ENCODE results near the gene RPS29.
"Not testable (repeated sequence)": the region's sequence is repeated elsewhere in the genome, so short reads cannot be mapped to it uniquely, and the experiment has no call there.

The RPS29 gene

DNA sequence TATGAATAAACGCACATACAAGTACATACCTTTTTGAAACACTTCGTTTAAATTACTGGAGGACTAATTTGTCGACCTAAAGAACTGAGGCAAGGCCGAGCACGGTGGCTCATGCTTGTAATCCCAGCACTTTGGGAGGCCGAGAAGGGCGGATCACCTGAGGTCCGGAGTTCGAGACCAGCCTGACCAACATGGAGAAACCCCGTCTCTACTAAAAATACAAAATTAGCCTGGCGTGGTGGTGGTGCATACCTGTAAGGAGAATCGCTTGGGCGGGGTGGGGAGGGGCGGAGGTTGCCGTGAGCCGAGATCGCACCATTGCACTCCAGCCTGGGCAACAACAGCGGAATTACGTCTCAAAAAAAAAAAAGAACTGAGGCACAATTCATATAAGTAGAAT, 33.1 kb upstream of the RPS29 start:
- not testable (repeated sequence) for H2AFZ ChIP-seq (ENCODE audit: low read depth, low read length); H2BK15ac ChIP-seq (ENCODE audit: low read depth, poor library complexity, severe bottlenecking); H3K79me1 ChIP-seq (replicated peaks; ENCODE audit: low read length, poor library complexity, severe bottlenecking); H4K91ac ChIP-seq (ENCODE audit: low read length); H4K8ac ChIP-seq (ENCODE audit: low read length); H3K9me3 ChIP-seq (ENCODE audit: control insufficient read depth, low read length); H2BK5ac ChIP-seq (ENCODE audit: low read depth, low read length, poor library complexity, severe bottlenecking); H2AK5ac ChIP-seq (ENCODE audit: low read length, severe bottlenecking); H3K27ac ChIP-seq (ENCODE audit: low read length, poor library complexity, severe bottlenecking); H3K23ac ChIP-seq (ENCODE audit: low read length in 2 of 2); DNase-seq; H2BK120ac ChIP-seq (ENCODE audit: low read depth, low read length); H3K18ac ChIP-seq (ENCODE audit: low read depth in 1 of 2, low read length in 2 of 2); H3K27me3 ChIP-seq (ENCODE audit: control insufficient read depth in 1 of 2, insufficient read depth in 1 of 2, low read length in 2 of 2); H2BK12ac ChIP-seq (ENCODE audit: low read length in 2 of 2); H3K4ac ChIP-seq (ENCODE audit: low read depth in 1 of 2, low read length in 2 of 2); H3K14ac ChIP-seq (ENCODE audit: low read length in 2 of 2)
- WGBS = 88% methylated on average over 18 of the region's 19 CpGs
- peaks cover 11% of the 10 kb centered on the region for H3K4me1 ChIP-seq (ENCODE audit: control insufficient read depth, insufficient read depth, low read depth, low read length)
- H3K9ac ChIP-seq (ENCODE audit: low read length) = peak overlapping the region; percentile 98
- peak overlapping the region; percentile 48 to 92 for H3K4me3 ChIP-seq (ENCODE audit: insufficient read depth in 1 of 2, low read depth in 1 of 2, low read length in 2 of 2)
- peak overlapping the region; percentile 69 for H3K4me2 ChIP-seq (ENCODE audit: low read length, poor library complexity, severe bottlenecking)
- peaks cover 2 to 33% of the 10 kb centered on the region in 2 experiments for H3K36me3 ChIP-seq (ENCODE audit: control insufficient read depth in 1 of 2, insufficient read depth in 2 of 2, low read depth in 1 of 2, low read length in 2 of 2)

DNA sequence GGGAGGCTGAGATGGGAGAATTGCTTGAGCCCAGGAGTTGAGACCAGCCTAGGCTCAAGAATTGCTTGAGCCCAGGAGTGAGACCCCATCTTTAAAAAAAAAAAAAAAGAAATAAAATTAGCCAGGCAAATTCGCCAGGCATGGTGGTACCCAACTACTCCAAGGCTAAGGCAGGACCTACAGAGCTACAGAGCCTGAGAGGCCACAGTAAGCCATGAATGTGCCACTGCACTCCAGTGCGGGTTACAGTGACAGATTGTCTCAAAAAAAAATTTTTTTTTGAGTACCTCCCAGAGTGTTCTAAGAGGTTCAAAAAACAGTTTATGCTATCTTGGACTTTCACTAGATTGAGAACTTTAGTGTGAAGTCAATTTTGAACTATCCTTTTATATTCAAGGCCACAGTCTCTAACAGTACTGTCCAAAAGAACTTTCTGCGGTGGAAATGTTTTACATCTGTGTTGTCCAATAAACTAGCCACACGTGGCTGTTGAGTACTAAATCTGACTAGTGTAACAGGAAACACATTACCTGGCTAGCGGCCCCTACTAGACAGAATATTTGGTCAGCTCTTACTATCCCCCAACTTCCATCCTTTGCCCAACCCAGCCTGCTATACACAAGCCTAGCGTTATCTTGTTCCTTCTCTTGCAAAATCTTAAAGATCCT, 31.8 kb upstream of the RPS29 start:
- Histone ChIP-seq H3K14ac (ENCODE audit: low read length in 2 of 2) (no peak overlapping the region), H3K27ac (ENCODE audit: low read length, poor library complexity, severe bottlenecking) (no peak overlapping the region), H3K4me3 (ENCODE audit: insufficient read depth in 1 of 2, low read depth in 1 of 2, low read length in 2 of 2) (no peak overlapping the region), H3K4me1 (ENCODE audit: control insufficient read depth, insufficient read depth, low read depth, low read length) (peaks cover 9% of the 10 kb centered on the region), H2BK120ac (ENCODE audit: low read depth, low read length) (no peak overlapping the region), H3K9ac (ENCODE audit: low read length) (no peak overlapping the region), H2AK5ac (ENCODE audit: low read length, severe bottlenecking) (no peak overlapping the region), H3K4ac (ENCODE audit: low read depth in 1 of 2, low read length in 2 of 2) (no peak overlapping the region), H3K27me3 (ENCODE audit: control insufficient read depth in 1 of 2, insufficient read depth in 1 of 2, low read length in 2 of 2) (no peaks in the 10 kb centered on the region), H3K23ac (ENCODE audit: low read length in 2 of 2) (no peak overlapping the region), H3K9me3 (ENCODE audit: control insufficient read depth, low read length) (no peaks in the 10 kb centered on the region), H2BK15ac (ENCODE audit: low read depth, poor library complexity, severe bottlenecking) (no peak overlapping the region), H4K91ac (ENCODE audit: low read length) (no peak overlapping the region), H3K79me1 (replicated peaks; ENCODE audit: low read length, poor library complexity, severe bottlenecking) (peaks cover 2% of the 10 kb centered on the region), H3K4me2 (ENCODE audit: low read length, poor library complexity, severe bottlenecking) (no peak overlapping the region), H2AFZ (ENCODE audit: low read depth, low read length) (no peak overlapping the region), H3K36me3 (ENCODE audit: control insufficient read depth in 1 of 2, insufficient read depth in 2 of 2, low read depth in 1 of 2, low read length in 2 of 2) (peaks cover 2 to 31% of the 10 kb centered on the region in 2 experiments), H2BK12ac (ENCODE audit: low read length in 2 of 2) (no peak overlapping the region), H4K8ac (ENCODE audit: low read length) (no peak overlapping the region), H2BK5ac (ENCODE audit: low read depth, low read length, poor library complexity, severe bottlenecking) (no peak overlapping the region), H3K18ac (ENCODE audit: low read depth in 1 of 2, low read length in 2 of 2) (no peak overlapping the region)
- WGBS = 95% methylated on average over 6 of the region's 6 CpGs
- no peak for DNase-seq

DNA sequence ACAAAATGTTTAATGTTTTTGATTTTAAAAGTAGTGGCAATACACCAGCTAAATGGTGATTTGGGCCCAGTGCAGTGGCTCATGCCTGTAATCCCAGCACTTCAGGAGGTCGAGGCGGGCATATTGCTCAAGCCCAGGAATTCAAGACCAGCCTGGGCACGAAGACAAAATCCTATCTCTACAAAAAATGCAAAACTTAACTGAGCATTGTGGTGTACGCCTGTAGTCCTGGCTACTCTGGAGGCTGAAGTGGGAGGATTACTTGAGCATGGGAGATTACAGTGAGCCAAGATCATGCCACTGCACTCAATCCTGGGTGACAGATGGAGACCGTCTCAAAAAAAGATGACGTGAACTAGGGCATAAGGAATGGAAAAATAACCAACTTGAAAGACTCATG, 29.6 kb upstream of the RPS29 start:
- Histone ChIP-seq H4K91ac (ENCODE audit: low read length) (no peak overlapping the region), H3K36me3 (ENCODE audit: control insufficient read depth in 1 of 2, insufficient read depth in 2 of 2, low read depth in 1 of 2, low read length in 2 of 2) (peaks cover 2 to 25% of the 10 kb centered on the region in 2 experiments), H2BK5ac (ENCODE audit: low read depth, low read length, poor library complexity, severe bottlenecking) (no peak overlapping the region), H3K9me3 (ENCODE audit: control insufficient read depth, low read length) (no peaks in the 10 kb centered on the region), H3K4me1 (ENCODE audit: control insufficient read depth, insufficient read depth, low read depth, low read length) (peaks cover 1% of the 10 kb centered on the region), H3K4me3 (ENCODE audit: insufficient read depth in 1 of 2, low read depth in 1 of 2, low read length in 2 of 2) (no peak overlapping the region), H3K4ac (ENCODE audit: low read depth in 1 of 2, low read length in 2 of 2) (no peak overlapping the region), H3K18ac (ENCODE audit: low read depth in 1 of 2, low read length in 2 of 2) (no peak overlapping the region), H3K27ac (ENCODE audit: low read length, poor library complexity, severe bottlenecking) (no peak overlapping the region), H2BK12ac (ENCODE audit: low read length in 2 of 2) (no peak overlapping the region), H2AFZ (ENCODE audit: low read depth, low read length) (no peak overlapping the region), H2BK15ac (ENCODE audit: low read depth, poor library complexity, severe bottlenecking) (no peak overlapping the region), H3K27me3 (ENCODE audit: control insufficient read depth in 1 of 2, insufficient read depth in 1 of 2, low read length in 2 of 2) (no peaks in the 10 kb centered on the region), H4K8ac (ENCODE audit: low read length) (no peak overlapping the region), H3K4me2 (ENCODE audit: low read length, poor library complexity, severe bottlenecking) (no peak overlapping the region), H2BK120ac (ENCODE audit: low read depth, low read length) (no peak overlapping the region), H2AK5ac (ENCODE audit: low read length, severe bottlenecking) (no peak overlapping the region), H3K14ac (ENCODE audit: low read length in 2 of 2) (no peak overlapping the region), H3K79me1 (replicated peaks; ENCODE audit: low read length, poor library complexity, severe bottlenecking) (peaks cover 5% of the 10 kb centered on the region), H3K9ac (ENCODE audit: low read length) (no peak overlapping the region), H3K23ac (ENCODE audit: low read length in 2 of 2) (no peak overlapping the region)
- DNase-seq = no peak
- WGBS = 82% methylated on average over 4 of the region's 6 CpGs

DNA sequence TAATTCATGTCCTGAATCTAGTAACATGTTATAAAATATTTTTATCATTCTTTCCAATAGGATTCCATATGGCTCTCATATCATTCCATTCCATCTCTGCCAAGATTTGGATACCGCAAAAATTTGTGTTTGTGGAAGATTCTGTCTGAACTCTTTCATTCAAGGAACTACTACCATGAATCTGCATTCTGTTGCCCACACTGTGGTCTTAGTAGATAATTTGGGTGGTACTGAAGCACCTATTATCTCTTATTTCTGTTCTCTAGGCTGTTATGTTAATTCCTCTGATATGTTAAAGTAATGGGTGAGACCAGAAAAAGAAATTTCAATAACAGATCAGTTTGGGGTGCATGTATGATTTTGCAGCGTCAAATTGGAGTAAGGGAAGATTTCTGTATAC, 28.0 kb upstream of the RPS29 start:
- Histone ChIP-seq H3K9ac (ENCODE audit: low read length) (no peak overlapping the region), H2BK5ac (ENCODE audit: low read depth, low read length, poor library complexity, severe bottlenecking) (no peak overlapping the region), H3K4me2 (ENCODE audit: low read length, poor library complexity, severe bottlenecking) (no peak overlapping the region), H4K91ac (ENCODE audit: low read length) (no peak overlapping the region), H3K18ac (ENCODE audit: low read depth in 1 of 2, low read length in 2 of 2) (no peak overlapping the region), H3K4ac (ENCODE audit: low read depth in 1 of 2, low read length in 2 of 2) (no peak overlapping the region), H2BK120ac (ENCODE audit: low read depth, low read length) (no peak overlapping the region), H3K27ac (ENCODE audit: low read length, poor library complexity, severe bottlenecking) (no peak overlapping the region), H3K27me3 (ENCODE audit: control insufficient read depth in 1 of 2, insufficient read depth in 1 of 2, low read length in 2 of 2) (no peaks in the 10 kb centered on the region), H3K79me1 (replicated peaks; ENCODE audit: low read length, poor library complexity, severe bottlenecking) (peaks cover 7% of the 10 kb centered on the region), H3K14ac (ENCODE audit: low read length in 2 of 2) (no peak overlapping the region), H3K4me1 (ENCODE audit: control insufficient read depth, insufficient read depth, low read depth, low read length) (peaks cover 1% of the 10 kb centered on the region), H3K9me3 (ENCODE audit: control insufficient read depth, low read length) (no peaks in the 10 kb centered on the region), H2BK12ac (ENCODE audit: low read length in 2 of 2) (no peak overlapping the region), H2AK5ac (ENCODE audit: low read length, severe bottlenecking) (no peak overlapping the region), H2AFZ (ENCODE audit: low read depth, low read length) (no peak overlapping the region), H4K8ac (ENCODE audit: low read length) (no peak overlapping the region), H2BK15ac (ENCODE audit: low read depth, poor library complexity, severe bottlenecking) (no peak overlapping the region), H3K23ac (ENCODE audit: low read length in 2 of 2) (no peak overlapping the region), H3K36me3 (ENCODE audit: control insufficient read depth in 1 of 2, insufficient read depth in 2 of 2, low read depth in 1 of 2, low read length in 2 of 2) (peaks cover 2 to 28% of the 10 kb centered on the region in 2 experiments), H3K4me3 (ENCODE audit: insufficient read depth in 1 of 2, low read depth in 1 of 2, low read length in 2 of 2) (no peak overlapping the region)
- DNase-seq = no peak
- 100% methylated on average over 1 of the region's 2 CpGs for WGBS

Data from mesenchymal stem cell (in vitro differentiated cells and primary cell).